ENCODE measurements around the gene KHDRBS1.

GRCh38 chr1:32074841-32075240, 61.2 kb downstream of the KHDRBS1 start:
- TF ChIP-seq CTCF (IDR thresholded peaks at IDR 0.05) (no peak), POLR2A (IDR thresholded peaks at IDR 0.05) (no peak)
